NCI-H187 (cell line): ENCODE measurements around the gene NOL3.

Experiments
- DNase-seq, 2 experiments: peaks; one replicate each; lab custom pipeline; 2025; lab: John Stamatoyannopoulos, UW

NOL3 gene

GRCh38 chr16:67170949-67171649 lies 761 bp downstream of the NOL3 start:
- no peak for DNase-seq

- DNase-seq, result no peak
Measured at GRCh38 chr16:67173323-67173722, 3.0 kb downstream of the NOL3 start.

GRCh38 chr16:67173808-67174705 lies 3.7 kb downstream of the NOL3 start:
- DNase-seq, result peak; percentile 33 to 62

- no peak for DNase-seq
Measured at GRCh38 chr16:67174706-67175231, 4.4 kb downstream of the NOL3 start.

- no peak for DNase-seq
Measured at GRCh38 chr16:67176662-67177061, 6.3 kb downstream of the NOL3 start.

GRCh38 chr16:67177743-67178699 lies 7.7 kb downstream of the NOL3 start:
- DNase-seq, result peak; percentile 60 to 78

- DNase-seq, result no peak
Measured at GRCh38 chr16:67179421-67180080, 9.2 kb downstream of the NOL3 start.

GRCh38 chr16:67180166-67180565 lies 9.8 kb downstream of the NOL3 start:
- no peak for DNase-seq

- DNase-seq, result no peak
Measured at GRCh38 chr16:67181346-67181745, 11.0 kb downstream of the NOL3 start.

- DNase-seq, result no peak
Measured at GRCh38 chr16:67182288-67182687, 11.9 kb downstream of the NOL3 start.

GRCh38 chr16:67183284-67183626 lies 12.9 kb downstream of the NOL3 start:
- no peak for DNase-seq

- DNase-seq, result peak; percentile 87 to 94
Measured at GRCh38 chr16:67183627-67184452, 13.5 kb downstream of the NOL3 start, which contains the start of gene MATCAP1. Gene MATCAP1, minus strand, starts transcription at chr16:67183963. Its CDS starts 3,353 bp downstream, at chr16:67180610.

GRCh38 chr16:67184453-67184994 lies 14.2 kb downstream of the NOL3 start:
- no peak for DNase-seq

- DNase-seq, result peak; percentile 15 to 20
Measured at GRCh38 chr16:67184995-67185650, 14.8 kb downstream of the NOL3 start.

GRCh38 chr16:67185651-67186134 lies 15.4 kb downstream of the NOL3 start:
- no peak for DNase-seq

- DNase-seq, result no peak
Measured at GRCh38 chr16:67186550-67186950, 16.2 kb downstream of the NOL3 start.

GRCh38 chr16:67187175-67187890 lies 17.0 kb downstream of the NOL3 start:
- DNase-seq, result no peak

GRCh38 chr16:67188323-67188722 lies 18.0 kb downstream of the NOL3 start:
- DNase-seq, result no peak

- DNase-seq, result no peak
Measured at GRCh38 chr16:67188798-67189197, 18.5 kb downstream of the NOL3 start.
